DND-41 (cell line): ENCODE measurements around the gene EXOC1L.

Experiments
- ATAC-seq: fragments of 200-7000 bp; cut with Tn5 transposase; 3 replicates; pipeline ENCODE4 v1.9.1; 2021; ENCODE audit warnings: low read depth; ENCODE audit not compliant: insufficient read depth
- DNase-seq: peaks from one replicate; pipeline ENCODE4 v3.0.0-alpha.2; 2020
- H2AFZ ChIP-seq: 2 replicates; pipeline ENCODE4 v1.6.0; 2012; ENCODE audit warnings: low read depth, low read length
- H3K27ac ChIP-seq: 2 replicates; pipeline ENCODE4 v1.5.1; 2012; ENCODE audit warnings: low read length, inconsistent platforms
- H3K27me3 ChIP-seq: fragments of 200-600 bp; sonication (generic); 2 replicates; pipeline ENCODE4 v1.6.0; 2012; ENCODE audit warnings: low read length, mild to moderate bottlenecking, inconsistent platforms; ENCODE audit not compliant: insufficient read depth, poor library complexity
- H3K36me3 ChIP-seq: 2 replicates; pipeline ENCODE4 v1.5.1; 2012; ENCODE audit warnings: low read length, inconsistent platforms; ENCODE audit not compliant: insufficient read depth
- H3K4me1 ChIP-seq: 2 replicates; pipeline ENCODE4 v1.5.1; 2012; ENCODE audit warnings: mild to moderate bottlenecking, low read length; ENCODE audit not compliant: insufficient read depth
- H3K4me2 ChIP-seq: 2 replicates; pipeline ENCODE4 v1.6.0; 2012; ENCODE audit warnings: mild to moderate bottlenecking, moderate library complexity, low read length, inconsistent platforms; ENCODE audit not compliant: insufficient read depth
- H3K4me3 ChIP-seq, 2 experiments: fragments of 200-600 bp in 1 of 2; shearing (Covaris generic) in 1 of 2; 2 replicates each; pipeline ENCODE4 v1.5.1; 2012 to 2016; ENCODE audit warnings: inconsistent platforms in 2 of 2, low read length in 2 of 2, mild to moderate bottlenecking in 2 of 2, low read depth in 1 of 2, moderate library complexity in 1 of 2
- H3K79me2 ChIP-seq: 2 replicates; pipeline ENCODE4 v1.6.0; 2012; ENCODE audit warnings: low read length, inconsistent platforms; ENCODE audit not compliant: insufficient read depth
- H3K9ac ChIP-seq: 2 replicates; pipeline ENCODE4 v1.6.0; 2012; ENCODE audit warnings: low read depth, mild to moderate bottlenecking, inconsistent platforms, low read length, moderate library complexity
- H3K9me3 ChIP-seq: 2 replicates; pipeline ENCODE4 v1.5.1; 2012; ENCODE audit warnings: low read length, moderate library complexity, mild to moderate bottlenecking, inconsistent platforms; ENCODE audit not compliant: insufficient read depth, severe bottlenecking
- H4K20me1 ChIP-seq: 2 replicates; pipeline ENCODE4 v1.6.0; 2012; ENCODE audit warnings: low read length; ENCODE audit not compliant: insufficient read depth
- EZH2 ChIP-seq: IDR thresholded peaks from 3 replicates; pipeline ENCODE4 v1.6.1; 2012; ENCODE audit warnings: borderline replicate concordance, low read depth, mild to moderate bottlenecking, moderate library complexity, low read length, inconsistent platforms; ENCODE audit not compliant: severe bottlenecking
- TF ChIP-seq, protein P1 (sequence below): IDR thresholded peaks from 2 replicates; pipeline ENCODE4 v1.5.1; 2012; ENCODE audit warnings: borderline replicate concordance, low read length, moderate library complexity, mild to moderate bottlenecking; ENCODE audit not compliant: poor library complexity, severe bottlenecking; ENCODE audit errors: extremely low read depth

The EXOC1L gene

DNA sequence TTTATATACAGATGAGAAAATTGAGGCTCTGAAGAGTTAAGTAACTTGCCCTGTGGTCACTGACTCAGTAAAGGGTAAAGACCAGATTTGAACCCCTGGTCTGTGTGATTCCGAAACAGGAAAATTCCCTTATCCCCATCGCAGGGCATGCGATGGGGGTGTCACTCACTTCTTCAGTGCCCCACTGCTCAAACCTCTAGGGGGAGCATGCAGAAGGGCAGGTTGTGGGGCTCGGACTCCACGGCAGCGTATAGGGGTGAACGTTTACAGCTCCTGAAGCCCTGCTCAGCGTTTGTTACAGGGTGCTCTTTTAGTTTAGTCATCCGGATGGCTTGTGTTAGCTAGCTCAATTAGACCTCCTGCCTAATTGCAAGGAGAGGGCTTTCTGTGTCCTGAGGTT lies 30.1 kb downstream of the EXOC1L start:
- Histone ChIP-seq H3K27ac (no peak overlapping the region), H2AFZ (no peak overlapping the region), H3K4me3 (no peak overlapping the region), H3K36me3 (no peaks in the 10 kb centered on the region; the same call in 1 of the 2 replicates), H3K4me1 (peaks cover 15% of the 10 kb centered on the region), H3K79me2 (peaks cover 12% of the 10 kb centered on the region), H4K20me1 (no peaks in the 10 kb centered on the region), H3K4me2 (no peak overlapping the region), H3K9me3 (no peaks in the 10 kb centered on the region), H3K9ac (no peak overlapping the region), H3K27me3 (no peaks in the 10 kb centered on the region)
- TF ChIP-seq, protein P1, sequence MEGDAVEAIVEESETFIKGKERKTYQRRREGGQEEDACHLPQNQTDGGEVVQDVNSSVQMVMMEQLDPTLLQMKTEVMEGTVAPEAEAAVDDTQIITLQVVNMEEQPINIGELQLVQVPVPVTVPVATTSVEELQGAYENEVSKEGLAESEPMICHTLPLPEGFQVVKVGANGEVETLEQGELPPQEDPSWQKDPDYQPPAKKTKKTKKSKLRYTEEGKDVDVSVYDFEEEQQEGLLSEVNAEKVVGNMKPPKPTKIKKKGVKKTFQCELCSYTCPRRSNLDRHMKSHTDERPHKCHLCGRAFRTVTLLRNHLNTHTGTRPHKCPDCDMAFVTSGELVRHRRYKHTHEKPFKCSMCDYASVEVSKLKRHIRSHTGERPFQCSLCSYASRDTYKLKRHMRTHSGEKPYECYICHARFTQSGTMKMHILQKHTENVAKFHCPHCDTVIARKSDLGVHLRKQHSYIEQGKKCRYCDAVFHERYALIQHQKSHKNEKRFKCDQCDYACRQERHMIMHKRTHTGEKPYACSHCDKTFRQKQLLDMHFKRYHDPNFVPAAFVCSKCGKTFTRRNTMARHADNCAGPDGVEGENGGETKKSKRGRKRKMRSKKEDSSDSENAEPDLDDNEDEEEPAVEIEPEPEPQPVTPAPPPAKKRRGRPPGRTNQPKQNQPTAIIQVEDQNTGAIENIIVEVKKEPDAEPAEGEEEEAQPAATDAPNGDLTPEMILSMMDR, result peak; percentile 2
- no peak for TF ChIP-seq EZH2
- DNase-seq (no peak), ATAC-seq (no peak)

DNA sequence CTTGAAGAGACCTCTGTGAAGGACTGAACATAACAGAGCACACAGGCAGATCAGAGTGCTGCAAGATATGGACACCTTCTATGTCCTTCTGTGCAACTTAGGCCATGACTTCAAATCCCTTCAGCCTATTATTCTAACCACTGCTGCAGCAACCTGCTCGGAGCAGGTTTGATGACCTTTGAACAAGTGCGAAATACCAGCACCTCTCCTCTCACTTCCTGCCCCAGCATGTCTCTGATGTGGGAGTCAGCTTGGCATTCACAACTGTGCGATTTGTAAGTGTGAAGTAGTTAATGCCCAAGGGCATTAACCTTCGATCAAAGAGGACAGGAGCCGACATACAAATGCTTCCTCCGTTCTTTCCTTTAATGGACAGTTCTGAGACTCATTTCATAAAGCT lies 32.3 kb downstream of the EXOC1L start:
- Histone ChIP-seq H3K4me3 (no peak overlapping the region), H4K20me1 (no peaks in the 10 kb centered on the region), H2AFZ (peak overlapping the region; percentile 63), H3K9me3 (no peaks in the 10 kb centered on the region), H3K27me3 (no peaks in the 10 kb centered on the region), H3K9ac (no peak overlapping the region), H3K79me2 (peaks cover 31% of the 10 kb centered on the region), H3K27ac (no peak overlapping the region), H3K4me1 (peaks cover 30% of the 10 kb centered on the region), H3K4me2 (no peak overlapping the region), H3K36me3 (no peaks in the 10 kb centered on the region; the same call in 1 of the 2 replicates)
- ATAC-seq (no peak), DNase-seq (no peak)
- TF ChIP-seq EZH2, result no peak
- TF ChIP-seq, protein P1, result no peak

DNA sequence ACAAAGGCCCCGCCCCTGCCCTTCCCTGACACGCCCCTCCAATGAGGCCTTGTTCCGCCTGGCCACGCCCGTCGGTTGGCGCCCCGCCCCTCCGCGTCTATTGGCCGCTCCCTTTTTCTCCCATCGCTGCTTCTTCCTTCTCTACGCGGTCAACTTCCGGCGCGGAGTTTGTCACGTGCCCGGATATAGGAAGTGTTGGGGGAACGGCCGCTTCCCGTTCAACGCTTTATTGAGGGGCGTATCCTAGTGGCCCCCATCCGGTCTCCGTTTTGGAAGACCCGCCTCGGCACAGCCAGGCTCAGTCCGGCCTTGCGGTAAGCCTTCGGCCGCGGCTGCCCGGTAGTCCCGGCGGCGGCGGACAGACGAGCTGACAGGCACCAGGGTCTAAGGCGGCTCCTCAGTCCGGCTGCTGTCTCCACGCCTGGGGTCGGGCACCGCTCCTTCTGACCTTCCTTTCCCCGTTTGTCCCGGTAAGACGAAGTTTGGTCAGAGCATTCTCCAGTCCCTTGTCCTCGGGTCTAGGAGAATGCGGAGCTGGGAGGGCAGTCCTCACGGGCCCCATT lies 34.0 kb downstream of the EXOC1L start, which contains the start of gene EXOC1:
EXOC1 (plus strand) TSS at position 165 of the 563 bp plus-strand sequence. CDS start 4,676 bp downstream, outside the sequence.
- Histone ChIP-seq H3K4me3 (peak within 1 kb of the TSS; percentile 78 to 95), H3K27ac (peak within 1 kb of the TSS; percentile 90), H3K36me3 (no peaks in the 10 kb centered on the region; the same call in 1 of the 2 replicates), H4K20me1 (no peaks in the 10 kb centered on the region), H3K9me3 (no peaks in the 10 kb centered on the region), H3K4me1 (peaks cover 30% of the 10 kb centered on the region), H3K4me2 (peak within 1 kb of the TSS; percentile 89), H2AFZ (peak within 1 kb of the TSS; percentile 97), H3K9ac (peak within 1 kb of the TSS; percentile 87), H3K27me3 (no peaks in the 10 kb centered on the region), H3K79me2 (peaks cover 38% of the 10 kb centered on the region)
- DNase-seq (peak; percentile 98), ATAC-seq (peak; percentile 96)
- TF ChIP-seq, protein P1, result no peak
- no peak for TF ChIP-seq EZH2
